HepG2 (cell line): ENCODE measurements around the gene CRYBA2. TPM values are rescaled to one million over a fixed set of nuclear protein-coding genes. Genes with fewer than 3 reads are reported as not detected.

Source experiments
- ADNP ChIP-seq: sonication (generic); formaldehyde crosslinking; IDR thresholded peaks from 2 replicates; pipeline ENCODE4 v1.4.0; 2020; ENCODE audit warnings: missing genetic modification reagents
- BCL6 ChIP-seq: IDR thresholded peaks from 2 replicates; pipeline ENCODE4 v1.6.1; 2016; ENCODE audit warnings: missing genetic modification reagents, missing compliant biosample characterization
- DNMT3B ChIP-seq: conservative IDR thresholded peaks from 2 replicates; pipeline ENCODE4 v1.6.1; 2016; ENCODE audit warnings: missing biosample characterization, control low read depth
- DPF2 ChIP-seq: sonication (generic); formaldehyde crosslinking; IDR thresholded peaks from 2 replicates; pipeline ENCODE4 v1.4.0; 2020; ENCODE audit warnings: mild to moderate bottlenecking, low read depth, missing genetic modification reagents, borderline replicate concordance
- GATAD1 ChIP-seq: IDR thresholded peaks from 2 replicates; pipeline ENCODE4 v1.6.1; 2016; ENCODE audit warnings: missing genetic modification reagents, missing compliant biosample characterization
- HIVEP1 ChIP-seq: sonication (generic); formaldehyde crosslinking; IDR thresholded peaks from 2 replicates; pipeline ENCODE4 v1.4.0; 2020; ENCODE audit warnings: mild to moderate bottlenecking, missing genetic modification reagents
- HMG20A ChIP-seq: IDR thresholded peaks from 2 replicates; pipeline ENCODE4 v1.6.1; 2016; ENCODE audit warnings: borderline replicate concordance
- KDM1A ChIP-seq: IDR thresholded peaks from 2 replicates; pipeline ENCODE4 v1.6.1; 2016; ENCODE audit warnings: missing compliant biosample characterization
- PAX8 ChIP-seq: sonication (generic); formaldehyde crosslinking; IDR thresholded peaks from 2 replicates; pipeline ENCODE4 v1.8.0; 2022; ENCODE audit warnings: mild to moderate bottlenecking, missing genetic modification reagents, borderline replicate concordance
- PHF5A ChIP-seq: IDR thresholded peaks from one replicate; pipeline ENCODE4 v1.6.1; 2018; ENCODE audit warnings: low read depth, missing genetic modification reagents; ENCODE audit not compliant: unreplicated experiment
- REL ChIP-seq: sonication (generic); formaldehyde crosslinking; conservative IDR thresholded peaks from 2 replicates; pipeline ENCODE4 v1.8.0; 2022; ENCODE audit warnings: mild to moderate bottlenecking, missing genetic modification reagents, moderate library complexity
- YY1 ChIP-seq: IDR thresholded peaks from 2 replicates; pipeline ENCODE4 v1.6.1; 2011; ENCODE audit warnings: low read length, low read depth, moderate library complexity, mild to moderate bottlenecking; ENCODE audit not compliant: insufficient read depth, insufficient replicate concordance
- ZFY ChIP-seq: sonication (generic); formaldehyde crosslinking; IDR thresholded peaks from 2 replicates; pipeline ENCODE4 v1.4.0; 2020; ENCODE audit warnings: missing genetic modification reagents
- ZNF260 ChIP-seq: sonication (generic); formaldehyde crosslinking; IDR thresholded peaks from 2 replicates; pipeline ENCODE4 v1.4.0; 2020; ENCODE audit warnings: missing genetic modification reagents, low read depth, mild to moderate bottlenecking, borderline replicate concordance
- ZNF367 ChIP-seq: sonication (generic); formaldehyde crosslinking; IDR thresholded peaks from 2 replicates; pipeline ENCODE4 v1.4.0; 2020; ENCODE audit warnings: missing genetic modification reagents, borderline replicate concordance
- ZNF567 ChIP-seq: sonication (generic); formaldehyde crosslinking; IDR thresholded peaks from 2 replicates; pipeline ENCODE4 v1.8.1; 2023; ENCODE audit warnings: mild to moderate bottlenecking, missing genetic modification reagents, borderline replicate concordance
- ZSCAN9 ChIP-seq: IDR thresholded peaks from 2 replicates; pipeline ENCODE4 v1.6.1; 2016; ENCODE audit warnings: borderline replicate concordance
- polyA plus RNA-seq, 8 experiments: library from polyadenylated mRNA; depleted of rRNA in 3 of 8; stranded (reverse) in 7 of 8; unstranded in 1 of 8; fragments of >200 nt; fragmentation: Illumina TruSeq in 4 of 8; extraction: Trizol in 4 of 8; gene quantifications; 2 replicates each; pipeline versions ENCODE4 v1.2.1 to v1.2.3, GENCODE V29; 2011 to 2016; ENCODE audit warnings: low read depth in 4 of 8, missing spikeins in 1 of 8, mixed read lengths in 1 of 8; ENCODE audit not compliant: insufficient read depth in 1 of 8
- total RNA-seq, 5 experiments: library from RNA; depleted of rRNA; stranded (reverse); fragments of >200 nt; fragmentation: Illumina TruSeq; extraction: Trizol; gene quantifications; 2 replicates each; pipeline ENCODE4 v1.2.3, GENCODE V29; 2016; ENCODE audit warnings: low read depth in 1 of 5
- TF ChIP-seq, protein P1 (sequence below): sonication (generic); formaldehyde crosslinking; IDR thresholded peaks from 2 replicates; pipeline ENCODE4 v1.5.1; 2020; ENCODE audit warnings: missing genetic modification reagents, mild to moderate bottlenecking, borderline replicate concordance
- TF ChIP-seq, protein P2 (sequence below): IDR thresholded peaks from 2 replicates; pipeline ENCODE4 v1.6.1; 2016; ENCODE audit warnings: missing compliant biosample characterization, missing genetic modification reagents, borderline replicate concordance
- TF ChIP-seq, protein P3 (sequence below): sonication (generic); formaldehyde crosslinking; IDR thresholded peaks from 2 replicates; pipeline ENCODE4 v1.8.1; 2023; ENCODE audit warnings: mild to moderate bottlenecking, inconsistent platforms, moderate library complexity, missing genetic modification reagents, borderline replicate concordance
- TF ChIP-seq, protein P4 (sequence below): IDR thresholded peaks from 2 replicates; pipeline ENCODE4 v1.6.1; 2018; ENCODE audit warnings: missing genetic modification reagents, mild to moderate bottlenecking, missing compliant biosample characterization
- TF ChIP-seq, protein P5 (sequence below): sonication (generic); formaldehyde crosslinking; IDR thresholded peaks from 2 replicates; pipeline ENCODE4 v1.8.1; 2023; ENCODE audit warnings: missing genetic modification reagents, mild to moderate bottlenecking, borderline replicate concordance
- TF ChIP-seq, protein P6 (sequence below): sonication (generic); formaldehyde crosslinking; IDR thresholded peaks from 2 replicates; pipeline ENCODE4 v1.9.0; 2021; ENCODE audit warnings: missing genetic modification reagents, borderline replicate concordance
- TF ChIP-seq, protein P7 (sequence below): sonication (generic); formaldehyde crosslinking; IDR thresholded peaks from 2 replicates; pipeline ENCODE4 v1.8.0; 2022; ENCODE audit warnings: missing genetic modification reagents, mild to moderate bottlenecking, borderline replicate concordance

The CRYBA2 gene
- total and polyA plus RNA-seq, 2 of the 13 experiments (the other 11 are each of a cell fraction or from before 2014, with no cell fraction given) = not detected

DNA sequence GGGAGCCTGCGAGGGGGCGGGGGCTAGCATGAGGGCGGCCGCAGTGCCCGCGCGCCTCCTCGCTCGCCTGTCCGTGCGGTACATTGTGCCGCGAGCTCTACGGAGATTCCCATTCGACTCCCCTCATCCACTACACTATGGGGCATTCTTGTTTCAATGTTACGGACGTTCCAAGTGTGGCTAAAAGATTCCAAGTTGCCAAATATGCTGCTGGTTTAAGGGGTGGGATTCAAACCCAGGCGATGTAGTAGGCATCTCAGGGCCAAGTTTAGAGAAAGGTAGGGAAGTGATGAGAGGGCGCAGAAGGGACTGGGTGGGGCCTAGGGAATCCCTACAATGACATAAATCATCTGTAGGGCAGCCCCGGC lies 10.0 kb upstream of the CRYBA2 start (continued):
- TF ChIP-seq, protein P1, sequence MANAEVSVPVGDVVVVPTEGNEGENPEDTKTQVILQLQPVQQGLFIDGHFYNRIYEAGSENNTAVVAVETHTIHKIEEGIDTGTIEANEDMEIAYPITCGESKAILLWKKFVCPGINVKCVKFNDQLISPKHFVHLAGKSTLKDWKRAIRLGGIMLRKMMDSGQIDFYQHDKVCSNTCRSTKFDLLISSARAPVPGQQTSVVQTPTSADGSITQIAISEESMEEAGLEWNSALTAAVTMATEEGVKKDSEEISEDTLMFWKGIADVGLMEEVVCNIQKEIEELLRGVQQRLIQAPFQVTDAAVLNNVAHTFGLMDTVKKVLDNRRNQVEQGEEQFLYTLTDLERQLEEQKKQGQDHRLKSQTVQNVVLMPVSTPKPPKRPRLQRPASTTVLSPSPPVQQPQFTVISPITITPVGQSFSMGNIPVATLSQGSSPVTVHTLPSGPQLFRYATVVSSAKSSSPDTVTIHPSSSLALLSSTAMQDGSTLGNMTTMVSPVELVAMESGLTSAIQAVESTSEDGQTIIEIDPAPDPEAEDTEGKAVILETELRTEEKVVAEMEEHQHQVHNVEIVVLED (CRISPR knock-in tag) = 0 out of 2 replicates have a peak, but pooled peaks have one; percentile 7
- TF ChIP-seq, protein P2, sequence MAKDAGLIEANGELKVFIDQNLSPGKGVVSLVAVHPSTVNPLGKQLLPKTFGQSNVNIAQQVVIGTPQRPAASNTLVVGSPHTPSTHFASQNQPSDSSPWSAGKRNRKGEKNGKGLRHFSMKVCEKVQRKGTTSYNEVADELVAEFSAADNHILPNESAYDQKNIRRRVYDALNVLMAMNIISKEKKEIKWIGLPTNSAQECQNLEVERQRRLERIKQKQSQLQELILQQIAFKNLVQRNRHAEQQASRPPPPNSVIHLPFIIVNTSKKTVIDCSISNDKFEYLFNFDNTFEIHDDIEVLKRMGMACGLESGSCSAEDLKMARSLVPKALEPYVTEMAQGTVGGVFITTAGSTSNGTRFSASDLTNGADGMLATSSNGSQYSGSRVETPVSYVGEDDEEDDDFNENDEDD (CRISPR knock-in tag) = peak; percentile 52; the same call in 1 of the 2 replicates
- 0 out of 2 replicates have a peak, but pooled peaks have one; percentile 3 for TF ChIP-seq KDM1A (CRISPR knock-in tag)
- TF ChIP-seq PAX8 (CRISPR knock-in tag) = no peak; the same call in 1 of the 2 replicates
- no peak for TF ChIP-seq ZSCAN9
- no peak; the same call in 1 of the 2 replicates for TF ChIP-seq BCL6 (CRISPR knock-in tag)
- TF ChIP-seq HIVEP1 = no peak
- no peak for TF ChIP-seq ADNP (CRISPR knock-in tag)
- no peak for TF ChIP-seq ZNF567
- TF ChIP-seq, protein P3, sequence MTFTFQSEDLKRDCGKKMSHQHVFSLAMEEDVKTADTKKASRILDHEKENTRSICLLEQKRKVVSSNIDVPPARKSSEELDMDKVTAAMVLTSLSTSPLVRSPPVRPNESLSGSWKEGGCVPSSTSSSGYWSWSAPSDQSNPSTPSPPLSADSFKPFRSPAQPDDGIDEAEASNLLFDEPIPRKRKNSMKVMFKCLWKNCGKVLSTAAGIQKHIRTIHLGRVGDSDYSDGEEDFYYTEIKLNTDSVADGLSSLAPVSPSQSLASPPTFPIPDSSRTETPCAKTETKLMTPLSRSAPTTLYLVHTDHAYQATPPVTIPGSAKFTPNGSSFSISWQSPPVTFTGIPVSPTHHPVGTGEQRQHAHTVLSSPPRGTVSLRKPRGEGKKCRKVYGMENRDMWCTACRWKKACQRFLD (CRISPR knock-in tag) = no peak
- TF ChIP-seq, protein P4, sequence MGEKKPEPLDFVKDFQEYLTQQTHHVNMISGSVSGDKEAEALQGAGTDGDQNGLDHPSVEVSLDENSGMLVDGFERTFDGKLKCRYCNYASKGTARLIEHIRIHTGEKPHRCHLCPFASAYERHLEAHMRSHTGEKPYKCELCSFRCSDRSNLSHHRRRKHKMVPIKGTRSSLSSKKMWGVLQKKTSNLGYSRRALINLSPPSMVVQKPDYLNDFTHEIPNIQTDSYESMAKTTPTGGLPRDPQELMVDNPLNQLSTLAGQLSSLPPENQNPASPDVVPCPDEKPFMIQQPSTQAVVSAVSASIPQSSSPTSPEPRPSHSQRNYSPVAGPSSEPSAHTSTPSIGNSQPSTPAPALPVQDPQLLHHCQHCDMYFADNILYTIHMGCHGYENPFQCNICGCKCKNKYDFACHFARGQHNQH = no peak
- no peak for TF ChIP-seq DPF2 (CRISPR knock-in tag)
- no peak for TF ChIP-seq DNMT3B (CRISPR knock-in tag)
- TF ChIP-seq REL = no peak
- no peak for TF ChIP-seq HMG20A (CRISPR knock-in tag)
- TF ChIP-seq PHF5A (CRISPR knock-in tag) = no peak
- TF ChIP-seq, protein P5, sequence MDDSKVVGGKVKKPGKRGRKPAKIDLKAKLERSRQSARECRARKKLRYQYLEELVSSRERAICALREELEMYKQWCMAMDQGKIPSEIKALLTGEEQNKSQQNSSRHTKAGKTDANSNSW (CRISPR knock-in tag) = no peak
- TF ChIP-seq YY1 = no peak
- TF ChIP-seq, protein P6, sequence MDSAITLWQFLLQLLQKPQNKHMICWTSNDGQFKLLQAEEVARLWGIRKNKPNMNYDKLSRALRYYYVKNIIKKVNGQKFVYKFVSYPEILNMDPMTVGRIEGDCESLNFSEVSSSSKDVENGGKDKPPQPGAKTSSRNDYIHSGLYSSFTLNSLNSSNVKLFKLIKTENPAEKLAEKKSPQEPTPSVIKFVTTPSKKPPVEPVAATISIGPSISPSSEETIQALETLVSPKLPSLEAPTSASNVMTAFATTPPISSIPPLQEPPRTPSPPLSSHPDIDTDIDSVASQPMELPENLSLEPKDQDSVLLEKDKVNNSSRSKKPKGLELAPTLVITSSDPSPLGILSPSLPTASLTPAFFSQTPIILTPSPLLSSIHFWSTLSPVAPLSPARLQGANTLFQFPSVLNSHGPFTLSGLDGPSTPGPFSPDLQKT (CRISPR knock-in tag) = no peak
- TF ChIP-seq ZFY (CRISPR knock-in tag) = no peak
- TF ChIP-seq ZNF367 = no peak
- TF ChIP-seq, protein P7, sequence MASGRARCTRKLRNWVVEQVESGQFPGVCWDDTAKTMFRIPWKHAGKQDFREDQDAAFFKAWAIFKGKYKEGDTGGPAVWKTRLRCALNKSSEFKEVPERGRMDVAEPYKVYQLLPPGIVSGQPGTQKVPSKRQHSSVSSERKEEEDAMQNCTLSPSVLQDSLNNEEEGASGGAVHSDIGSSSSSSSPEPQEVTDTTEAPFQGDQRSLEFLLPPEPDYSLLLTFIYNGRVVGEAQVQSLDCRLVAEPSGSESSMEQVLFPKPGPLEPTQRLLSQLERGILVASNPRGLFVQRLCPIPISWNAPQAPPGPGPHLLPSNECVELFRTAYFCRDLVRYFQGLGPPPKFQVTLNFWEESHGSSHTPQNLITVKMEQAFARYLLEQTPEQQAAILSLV (CRISPR knock-in tag) = no peak
- no peak for TF ChIP-seq GATAD1 (CRISPR knock-in tag)
- no peak for TF ChIP-seq ZNF260 (CRISPR knock-in tag)
